Measurements from ENCODE around the gene EFNB3. TPM values are rescaled to one million over a fixed set of nuclear protein-coding genes. Genes with fewer than 3 reads are reported as not detected.

EFNB3 gene
- total RNA-seq, 1 experiment from 2014 or later, result 0.07 TPM

DNA sequence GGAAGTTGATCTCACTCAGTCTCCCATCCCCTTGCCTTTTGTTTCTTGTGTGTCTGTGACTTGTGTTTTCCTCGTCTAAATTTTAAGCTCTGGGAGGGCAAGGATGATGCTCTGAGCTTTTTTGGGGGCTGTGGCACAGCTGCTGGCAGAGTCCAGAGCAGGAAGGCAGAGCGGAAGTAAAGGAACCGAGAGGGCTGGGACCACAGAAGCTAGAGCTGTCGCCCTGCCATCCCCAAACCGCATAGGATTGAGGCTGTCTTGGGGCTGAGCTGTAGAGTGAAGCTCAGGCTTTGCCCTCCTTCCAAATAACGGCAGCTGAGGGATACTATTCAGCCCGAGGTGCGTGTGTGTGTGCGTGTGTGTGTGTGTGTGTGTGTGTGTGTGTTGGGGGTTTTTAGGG, 8.8 kb downstream of the EFNB3 start:
- POLR2A ChIA-PET, result interaction anchor here (1.0 kb wide), 1 partner anchor 86 kb away, joined by 3 read pairs; the partner anchor contains the start of gene SAT2
- DNase-seq (ENCODE audit: low read depth, low spot score) (no peak), ATAC-seq (no peak)
- Histone ChIP-seq H2AFZ (ENCODE audit: low read depth, low read length, poor library complexity, severe bottlenecking) (no peak overlapping the region), H3K9me2 (ENCODE audit: insufficient read depth) (0 out of 2 replicates have a peak, but pooled peaks cover 3% of the 10 kb centered on the region), H3K4me3 (replicated peaks in 1 of 2; ENCODE audit: low read depth in 1 of 2, low read length in 2 of 2) (no peak overlapping the region), H4K20me1 (ENCODE audit: insufficient read depth) (no peaks in the 10 kb centered on the region), H3K9me3 (ENCODE audit: control insufficient read depth in 1 of 2, insufficient read depth in 1 of 2, low read depth in 1 of 2, low read length in 2 of 2) (no peaks in the 10 kb centered on the region), H3K4me2 (ENCODE audit: low read length) (no peak overlapping the region), H3K27ac (ENCODE audit: low read depth, low read length) (no peak overlapping the region), H3K9ac (ENCODE audit: low read length) (no peak overlapping the region), H3K36me3 (ENCODE audit: control insufficient read depth in 1 of 2, insufficient read depth in 2 of 2, low read length in 2 of 2) (no peaks in the 10 kb centered on the region), H3K79me2 (ENCODE audit: insufficient read depth, low read length) (no peaks in the 10 kb centered on the region), H3K27me3 (ENCODE audit: insufficient read depth, low read length) (no peaks in the 10 kb centered on the region), H3K4me1 (ENCODE audit: control insufficient read depth in 1 of 2, insufficient read depth in 2 of 2, low read length in 2 of 2) (peaks cover 12 to 33% of the 10 kb centered on the region in 2 experiments)
- CTCF ChIA-PET, result interaction anchor here (1.3 kb wide), 1 partner anchor 81 kb away, joined by 3 read pairs; no protein-coding TSS in a partner anchor
- RAD21 ChIA-PET (ENCODE audit: low non-redundant PET in 1 of 2, low total read pairs in 2 of 2, uncharacterized antibody in 2 of 2, unreplicated experiment in 2 of 2), result no interaction called here
- intact Hi-C loops (cut with micrococcal nuclease), result no loop called here
- TF ChIP-seq ZFX (IDR thresholded peaks at IDR 0.05) (no peak), MAX (IDR thresholded peaks at IDR 0.05) (no peak), ZBTB33 (IDR thresholded peaks at IDR 0.05; ENCODE audit: extremely low read depth, insufficient replicate concordance, low read length) (no peak), ELF1 (IDR thresholded peaks at IDR 0.05; ENCODE audit: borderline replicate concordance, low read depth) (no peak), EZH2phosphoT487 (IDR thresholded peaks at IDR 0.05; ENCODE audit: borderline replicate concordance) (no peak), FOSL1 (IDR thresholded peaks at IDR 0.05; ENCODE audit: low read depth) (no peak), TCF7L2 (IDR thresholded peaks at IDR 0.05; ENCODE audit: borderline replicate concordance, extremely low read depth, insufficient read depth, insufficient read length) (no peak), SRF (IDR thresholded peaks at IDR 0.05; ENCODE audit: low read depth) (no peak), CEBPB (IDR thresholded peaks at IDR 0.05; ENCODE audit: low read depth) (no peak)
- TF ChIP-seq, protein P1, sequence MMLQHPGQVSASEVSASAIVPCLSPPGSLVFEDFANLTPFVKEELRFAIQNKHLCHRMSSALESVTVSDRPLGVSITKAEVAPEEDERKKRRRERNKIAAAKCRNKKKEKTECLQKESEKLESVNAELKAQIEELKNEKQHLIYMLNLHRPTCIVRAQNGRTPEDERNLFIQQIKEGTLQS (IDR thresholded peaks at IDR 0.05), result no peak
- TF ChIP-seq, protein P2, sequence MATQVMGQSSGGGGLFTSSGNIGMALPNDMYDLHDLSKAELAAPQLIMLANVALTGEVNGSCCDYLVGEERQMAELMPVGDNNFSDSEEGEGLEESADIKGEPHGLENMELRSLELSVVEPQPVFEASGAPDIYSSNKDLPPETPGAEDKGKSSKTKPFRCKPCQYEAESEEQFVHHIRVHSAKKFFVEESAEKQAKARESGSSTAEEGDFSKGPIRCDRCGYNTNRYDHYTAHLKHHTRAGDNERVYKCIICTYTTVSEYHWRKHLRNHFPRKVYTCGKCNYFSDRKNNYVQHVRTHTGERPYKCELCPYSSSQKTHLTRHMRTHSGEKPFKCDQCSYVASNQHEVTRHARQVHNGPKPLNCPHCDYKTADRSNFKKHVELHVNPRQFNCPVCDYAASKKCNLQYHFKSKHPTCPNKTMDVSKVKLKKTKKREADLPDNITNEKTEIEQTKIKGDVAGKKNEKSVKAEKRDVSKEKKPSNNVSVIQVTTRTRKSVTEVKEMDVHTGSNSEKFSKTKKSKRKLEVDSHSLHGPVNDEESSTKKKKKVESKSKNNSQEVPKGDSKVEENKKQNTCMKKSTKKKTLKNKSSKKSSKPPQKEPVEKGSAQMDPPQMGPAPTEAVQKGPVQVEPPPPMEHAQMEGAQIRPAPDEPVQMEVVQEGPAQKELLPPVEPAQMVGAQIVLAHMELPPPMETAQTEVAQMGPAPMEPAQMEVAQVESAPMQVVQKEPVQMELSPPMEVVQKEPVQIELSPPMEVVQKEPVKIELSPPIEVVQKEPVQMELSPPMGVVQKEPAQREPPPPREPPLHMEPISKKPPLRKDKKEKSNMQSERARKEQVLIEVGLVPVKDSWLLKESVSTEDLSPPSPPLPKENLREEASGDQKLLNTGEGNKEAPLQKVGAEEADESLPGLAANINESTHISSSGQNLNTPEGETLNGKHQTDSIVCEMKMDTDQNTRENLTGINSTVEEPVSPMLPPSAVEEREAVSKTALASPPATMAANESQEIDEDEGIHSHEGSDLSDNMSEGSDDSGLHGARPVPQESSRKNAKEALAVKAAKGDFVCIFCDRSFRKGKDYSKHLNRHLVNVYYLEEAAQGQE (IDR thresholded peaks at IDR 0.05; ENCODE audit: low read depth), result no peak
- no TSS peak for BruUV-seq (replicated peaks)

Measured in HCT116 (cell line).